MG63 (cell line): ENCODE measurements around the gene CDC42. TPM values are rescaled to one million over a fixed set of nuclear protein-coding genes. Genes with fewer than 3 reads are reported as not detected.
A peak's percentile ranks its signal among the peaks of the same experiment; 100 is the strongest.
"Not testable (repeated sequence)": the region's sequence is repeated elsewhere in the genome, so short reads cannot be mapped to it uniquely, and the experiment has no call there.

Experiments
- DNase-seq: peaks from one replicate; pipeline ENCODE4 v3.0.0-alpha.2; 2020
- H3K27me3 ChIP-seq: fragments of 250-450 bp; sonication (Bioruptor Pico); 2 replicates; pipeline ENCODE4 v1.5.1; 2020; ENCODE audit warnings: mild to moderate bottlenecking, moderate library complexity
- H3K36me3 ChIP-seq: fragments of 250-450 bp; sonication (Bioruptor Pico); 2 replicates; pipeline ENCODE4 v1.5.1; 2020; ENCODE audit warnings: mild to moderate bottlenecking, moderate library complexity
- H3K4me3 ChIP-seq: fragments of 250-450 bp; sonication (Bioruptor Pico); 2 replicates; pipeline ENCODE4 v1.5.1; 2020; ENCODE audit warnings: mild to moderate bottlenecking, moderate library complexity
- H3K9me3 ChIP-seq: fragments of 250-450 bp; sonication (Bioruptor Pico); 2 replicates; pipeline ENCODE4 v1.5.1; 2020; ENCODE audit warnings: mild to moderate bottlenecking, moderate library complexity
- total RNA-seq: library from RNA; depleted of rRNA; stranded (reverse); fragments of >200 nt; shearing (Covaris generic); gene quantifications from 2 replicates; pipeline ENCODE4 v1.2.3, GENCODE V29; 2014; ENCODE audit warnings: low replicate concordance

Gene CDC42
- total RNA-seq, 1 experiment from 2014 or later = 317 TPM

DNA sequence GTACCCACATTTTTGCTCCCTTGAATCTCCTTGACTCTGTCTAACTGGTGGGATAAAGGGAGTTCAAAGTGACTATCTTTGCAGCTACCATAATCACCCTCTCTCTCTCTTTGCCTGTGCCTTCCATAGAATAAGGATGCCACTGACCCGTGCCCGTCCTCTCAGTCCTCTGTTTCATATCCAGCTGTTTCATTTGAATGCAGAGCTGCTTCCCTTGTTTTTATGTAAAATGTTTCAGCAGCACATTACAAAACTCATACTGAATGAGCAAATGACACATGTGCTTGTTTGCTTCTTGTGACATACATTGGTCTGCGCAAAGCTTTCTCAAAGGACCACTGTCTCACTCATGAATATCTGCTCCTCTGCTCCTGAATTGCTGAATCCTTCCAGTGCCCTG, 38.4 kb downstream of the CDC42 start:
- Histone ChIP-seq H3K9me3 (no peaks in the 10 kb centered on the region), H3K36me3 (peaks cover 79% of the 10 kb centered on the region), H3K27me3 (no peaks in the 10 kb centered on the region), H3K4me3 (no peak overlapping the region)
- DNase-seq = no peak

DNA sequence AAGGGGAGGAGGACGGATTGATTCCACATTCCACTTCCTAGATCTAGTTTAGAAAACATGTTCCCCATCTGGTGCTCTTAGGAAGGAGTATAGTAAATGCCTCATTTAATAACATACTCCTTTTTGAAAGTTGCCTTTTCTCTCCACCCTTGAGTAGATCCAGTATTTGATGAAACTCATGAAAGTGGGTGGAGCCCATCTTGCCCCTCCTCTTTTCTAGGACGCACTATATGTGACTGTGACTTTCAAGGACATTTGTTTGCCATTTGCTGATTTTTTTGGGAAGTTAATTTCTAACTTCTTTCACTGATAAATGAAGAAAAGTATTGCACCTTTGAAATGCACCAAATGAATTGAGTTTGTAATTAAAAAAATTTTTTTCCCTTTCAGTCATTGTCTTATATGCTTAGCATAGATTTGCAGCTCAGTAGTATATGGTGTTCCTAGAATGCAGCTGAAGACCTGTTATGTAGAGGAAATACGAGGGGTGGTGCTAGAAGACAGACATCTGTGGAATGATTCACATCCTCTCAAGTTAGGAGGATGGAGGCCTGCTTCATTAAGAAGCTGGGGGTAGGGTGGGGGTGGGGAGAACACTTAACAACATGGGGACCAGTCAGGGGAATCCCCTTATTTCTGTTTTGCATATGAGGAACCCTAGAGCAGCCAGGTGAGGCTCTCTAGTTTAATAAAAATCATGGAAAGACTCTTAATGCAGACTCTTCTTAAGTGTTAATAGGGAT, 39.7 kb downstream of the CDC42 start:
- H3K9me3 ChIP-seq, H3K4me3 ChIP-seq, H3K27me3 ChIP-seq, DNase-seq: not testable (repeated sequence)
- peaks cover 79% of the 10 kb centered on the region for H3K36me3 ChIP-seq

DNA sequence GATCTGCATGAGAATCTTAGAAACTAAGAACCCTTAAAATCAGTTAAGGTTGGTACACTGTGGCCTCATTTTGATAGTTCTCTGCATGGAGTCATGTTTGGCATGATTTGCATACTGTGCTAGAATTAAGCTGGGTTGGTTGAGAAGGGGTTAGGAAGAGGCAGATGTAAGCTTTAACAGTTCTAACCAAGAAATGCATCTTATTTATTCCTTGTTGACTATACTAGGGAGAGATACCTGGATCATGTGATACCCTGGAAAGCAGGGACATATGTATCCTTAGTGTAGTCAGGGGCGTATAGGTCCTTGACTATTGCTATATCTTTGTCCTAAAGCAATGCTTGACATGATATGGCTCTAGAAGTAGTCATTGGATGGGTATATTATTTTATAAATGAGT, 41.0 kb downstream of the CDC42 start:
- H3K36me3 ChIP-seq = peaks cover 79% of the 10 kb centered on the region

DNA sequence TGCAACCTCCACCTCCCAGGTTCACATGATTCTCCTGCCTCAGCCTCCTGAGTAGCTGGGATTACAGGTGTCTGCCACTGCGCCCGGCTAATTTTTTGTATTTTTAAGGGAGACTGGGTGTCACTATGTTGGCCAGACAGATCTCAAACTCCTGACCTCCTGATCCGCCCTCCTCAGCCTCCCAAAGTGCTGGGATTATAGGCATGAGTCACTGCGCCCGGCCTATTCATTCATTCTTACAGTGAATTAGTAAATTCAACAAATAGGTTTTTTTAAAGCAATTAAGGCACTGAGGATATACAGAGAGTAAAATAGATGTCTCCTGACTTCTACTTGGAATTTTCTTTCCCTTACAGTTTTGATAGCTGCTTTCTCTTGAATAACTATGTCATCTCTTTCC, 43.5 kb downstream of the CDC42 start:
- H3K9me3 ChIP-seq = no peaks in the 10 kb centered on the region
- DNase-seq = peak; percentile 26
- H3K27me3 ChIP-seq = no peaks in the 10 kb centered on the region
- H3K36me3 ChIP-seq = peaks cover 74% of the 10 kb centered on the region
- no peak overlapping the region for H3K4me3 ChIP-seq

More for the DNA sequence above, 41.0 kb downstream of the CDC42 start:
- Histone ChIP-seq H3K27me3 (no peaks in the 10 kb centered on the region), H3K9me3 (no peaks in the 10 kb centered on the region), H3K4me3 (no peak overlapping the region)
- DNase-seq = no peak

DNA sequence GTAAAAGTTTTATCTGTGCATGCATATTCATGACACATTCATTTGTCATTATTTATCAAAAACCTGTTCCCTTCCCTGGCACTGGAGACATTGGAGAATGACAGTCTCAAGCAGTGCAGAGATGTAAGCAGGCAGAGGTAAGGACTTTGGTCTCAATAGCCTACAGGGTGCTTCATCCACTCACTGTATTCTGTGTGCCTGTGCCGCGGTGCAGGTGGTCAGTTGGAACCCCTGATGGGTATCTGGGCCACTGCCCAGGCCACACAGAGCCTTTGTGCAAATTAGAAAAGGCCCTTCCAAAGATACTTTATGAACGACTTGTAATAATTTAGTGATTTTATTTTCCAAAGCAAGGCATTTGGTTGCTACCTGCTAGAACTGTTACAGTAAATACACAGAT, 44.0 kb downstream of the CDC42 start:
- Histone ChIP-seq H3K9me3 (no peaks in the 10 kb centered on the region), H3K4me3 (no peak overlapping the region), H3K36me3 (peaks cover 71% of the 10 kb centered on the region), H3K27me3 (no peaks in the 10 kb centered on the region)
- DNase-seq = no peak

DNA sequence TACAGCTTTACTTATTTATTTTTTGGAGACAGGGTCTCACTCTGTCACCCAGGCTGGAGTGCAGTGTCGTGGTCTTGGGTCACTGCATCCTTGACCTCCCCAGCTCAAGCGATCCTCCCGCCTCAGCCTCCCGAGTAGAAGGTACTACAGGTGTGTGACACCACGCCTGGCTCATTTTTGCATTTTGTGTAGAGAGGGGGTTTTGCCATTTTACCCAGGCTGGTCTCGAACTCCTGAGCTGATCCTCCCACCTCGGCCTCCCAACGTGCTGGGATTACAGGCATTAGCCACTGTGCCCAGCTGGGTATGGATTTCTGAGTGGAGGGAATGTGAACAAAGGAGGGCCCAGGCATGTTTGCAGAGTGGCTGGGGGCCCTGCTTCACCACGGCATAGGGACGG, 46.2 kb downstream of the CDC42 start:
- no peak overlapping the region for H3K4me3 ChIP-seq
- DNase-seq = no peak
- H3K27me3 ChIP-seq = no peaks in the 10 kb centered on the region
- no peaks in the 10 kb centered on the region for H3K9me3 ChIP-seq
- peaks cover 69% of the 10 kb centered on the region for H3K36me3 ChIP-seq

DNA sequence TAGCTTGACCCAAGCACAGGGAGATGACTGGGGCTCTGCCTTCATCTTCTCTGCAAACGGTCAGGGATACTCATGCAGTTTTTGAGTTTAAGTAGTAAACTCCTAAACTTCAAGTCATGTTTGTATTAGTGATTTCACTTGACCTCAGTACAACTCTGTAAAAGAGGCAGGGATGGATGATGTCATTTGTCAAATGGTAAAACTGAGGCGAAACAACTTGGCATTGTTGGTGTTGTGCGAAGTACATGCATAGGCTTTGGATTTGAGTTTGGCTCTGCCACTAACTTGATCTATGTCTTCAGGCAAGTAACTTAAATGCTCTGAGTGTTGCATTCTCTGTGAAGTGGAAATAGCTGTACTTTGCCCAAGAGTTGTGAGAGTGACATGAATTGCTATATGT, 47.7 kb downstream of the CDC42 start:
- H3K27me3 ChIP-seq = no peaks in the 10 kb centered on the region
- H3K36me3 ChIP-seq = peaks cover 64% of the 10 kb centered on the region
- no peak overlapping the region for H3K4me3 ChIP-seq
- no peak for DNase-seq
- no peaks in the 10 kb centered on the region for H3K9me3 ChIP-seq

DNA sequence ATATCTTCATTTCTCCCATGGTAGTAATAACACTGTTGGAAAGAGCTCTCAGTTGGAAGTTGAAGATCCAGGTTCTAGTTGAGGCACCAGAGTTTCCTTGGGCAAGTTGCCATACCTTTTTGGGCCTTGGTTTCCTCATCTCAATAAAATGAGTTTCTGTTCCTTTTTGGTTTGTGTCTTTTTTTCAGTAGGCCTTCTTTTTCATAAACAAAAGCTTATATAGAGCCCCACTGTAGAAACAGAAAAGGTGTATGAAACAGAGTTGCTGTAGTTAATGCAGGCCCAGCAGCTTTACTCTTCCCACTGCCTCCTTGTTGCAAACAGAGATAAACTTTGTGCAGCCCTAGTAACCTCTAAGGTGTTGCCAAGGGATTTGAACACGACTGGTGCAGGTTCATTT, 48.7 kb downstream of the CDC42 start:
- Histone ChIP-seq H3K9me3 (no peaks in the 10 kb centered on the region), H3K36me3 (peaks cover 66% of the 10 kb centered on the region), H3K4me3 (no peak overlapping the region), H3K27me3 (no peaks in the 10 kb centered on the region)
- DNase-seq = no peak

DNA sequence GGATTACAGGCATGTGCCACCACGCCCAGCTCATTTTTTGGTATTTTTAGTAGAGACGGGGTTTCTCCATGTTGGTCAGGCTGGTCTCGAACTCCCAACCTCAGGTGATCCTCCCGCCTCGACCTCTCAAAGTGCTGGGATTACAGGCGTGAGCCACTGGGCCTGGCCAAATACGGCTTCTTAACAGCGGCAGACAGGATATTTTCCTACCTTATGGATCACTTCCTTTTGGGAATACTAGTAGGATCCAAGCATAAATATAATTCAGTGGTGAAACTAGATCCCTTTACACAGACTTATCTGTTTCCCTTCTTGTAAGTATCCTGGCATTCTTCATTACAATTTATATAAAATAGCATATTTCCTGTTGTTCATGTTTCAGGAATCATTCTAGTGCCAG, 49.5 kb downstream of the CDC42 start:
- DNase-seq = no peak
- Histone ChIP-seq H3K9me3 (no peaks in the 10 kb centered on the region), H3K27me3 (no peaks in the 10 kb centered on the region), H3K36me3 (peaks cover 66% of the 10 kb centered on the region), H3K4me3 (no peak overlapping the region)

DNA sequence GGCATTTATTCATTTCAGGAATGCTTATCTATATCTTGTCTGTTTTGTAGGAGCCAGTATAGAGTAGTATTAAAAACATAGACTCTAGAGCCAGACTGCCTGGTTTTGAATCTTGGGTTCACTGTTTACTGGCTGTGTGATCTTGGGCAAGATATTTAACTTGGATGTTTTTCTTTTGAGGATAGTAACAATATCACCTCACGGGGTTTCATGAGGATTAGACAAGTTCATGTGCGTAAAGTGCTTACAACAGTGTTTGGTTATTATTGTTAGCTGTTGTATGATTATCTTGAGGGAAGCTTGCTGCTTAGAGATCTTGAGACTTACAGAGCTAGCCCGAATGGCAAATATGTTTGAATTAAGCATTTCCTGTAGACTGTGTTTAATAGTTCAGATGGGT, 50.2 kb downstream of the CDC42 start:
- no peak overlapping the region for H3K4me3 ChIP-seq
- no peaks in the 10 kb centered on the region for H3K9me3 ChIP-seq
- H3K27me3 ChIP-seq = no peaks in the 10 kb centered on the region
- peaks cover 62% of the 10 kb centered on the region for H3K36me3 ChIP-seq
- no peak for DNase-seq

DNA sequence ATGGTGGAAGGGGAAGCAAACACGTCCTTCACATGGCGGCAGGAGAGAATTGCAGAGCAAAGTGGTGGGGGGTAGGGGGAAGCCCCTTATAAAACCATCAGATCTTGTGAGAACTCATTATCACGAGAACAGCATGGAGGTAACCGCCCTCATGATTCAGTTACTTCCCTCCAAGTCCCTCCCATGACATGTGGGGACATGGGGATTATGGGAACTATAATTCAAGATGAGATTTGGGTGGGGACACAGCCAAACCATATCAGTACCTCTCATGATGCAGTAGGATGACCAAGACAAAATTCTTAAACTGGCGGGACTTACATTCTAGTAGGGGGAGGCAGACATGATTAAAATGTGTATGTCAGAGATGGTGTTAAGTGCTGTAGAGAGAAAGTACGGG, 51.6 kb downstream of the CDC42 start:
- no peak for DNase-seq
- H3K9me3 ChIP-seq = no peaks in the 10 kb centered on the region
- no peaks in the 10 kb centered on the region for H3K27me3 ChIP-seq
- H3K36me3 ChIP-seq = peaks cover 59% of the 10 kb centered on the region
- no peak overlapping the region for H3K4me3 ChIP-seq

DNA sequence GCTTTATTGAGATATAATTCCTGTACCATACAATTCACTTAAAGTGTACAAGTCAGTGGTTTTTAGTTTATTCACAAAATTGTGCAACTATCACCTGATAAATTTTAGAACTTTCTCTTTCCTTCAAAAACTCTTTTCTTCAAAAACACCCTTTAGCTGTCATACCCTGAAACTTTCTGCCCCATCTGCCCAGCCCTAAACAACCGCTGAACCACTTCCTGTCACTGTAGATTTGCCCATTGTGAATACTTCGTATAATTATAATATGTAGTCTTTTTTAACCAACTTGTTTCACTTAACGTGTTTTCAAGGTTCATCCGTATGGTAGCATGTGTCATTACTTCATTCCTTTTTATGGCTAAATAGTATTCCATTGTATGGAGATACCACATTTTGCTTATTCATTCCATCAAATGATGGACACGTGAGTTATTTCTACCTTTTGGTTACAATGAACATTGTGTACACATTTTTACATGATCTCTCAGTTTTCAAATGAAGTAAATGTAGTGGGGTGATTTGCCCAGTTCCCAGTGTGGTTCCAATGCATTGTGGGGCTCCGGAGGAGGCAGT, 52.4 kb downstream of the CDC42 start:
- H3K9me3 ChIP-seq = no peaks in the 10 kb centered on the region
- no peaks in the 10 kb centered on the region for H3K27me3 ChIP-seq
- DNase-seq = no peak
- H3K36me3 ChIP-seq = peaks cover 61% of the 10 kb centered on the region
- no peak overlapping the region for H3K4me3 ChIP-seq

DNA sequence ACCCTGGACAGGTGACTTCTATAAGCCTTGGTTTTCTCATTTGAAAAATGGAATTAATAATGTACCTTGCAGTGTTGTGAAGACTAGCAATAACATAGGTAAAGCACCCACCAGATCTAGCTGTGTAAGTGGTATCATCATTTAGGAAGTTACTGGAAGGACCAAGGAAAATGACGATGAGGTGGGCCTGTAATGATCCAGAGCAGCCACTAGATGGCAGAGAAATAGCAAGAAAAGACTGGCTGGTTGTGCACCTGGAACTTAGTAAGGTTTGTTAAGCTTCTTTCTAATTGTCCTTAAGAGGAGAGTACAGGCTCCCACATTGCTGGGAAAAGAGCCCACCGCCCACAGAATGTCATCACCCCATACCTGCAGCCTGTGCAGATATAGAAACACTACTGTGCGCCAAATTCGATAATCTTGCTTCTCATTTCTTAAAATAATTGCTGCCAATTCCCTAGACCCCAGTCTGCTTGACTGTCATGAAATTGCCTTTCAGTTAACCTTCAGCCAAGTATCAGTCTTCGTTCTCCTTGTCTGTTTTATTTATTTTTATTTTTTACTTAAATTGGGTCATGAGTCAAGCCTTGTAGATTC, 53.2 kb downstream of the CDC42 start:
- peaks cover 56% of the 10 kb centered on the region for H3K36me3 ChIP-seq
- no peak for DNase-seq

DNA sequence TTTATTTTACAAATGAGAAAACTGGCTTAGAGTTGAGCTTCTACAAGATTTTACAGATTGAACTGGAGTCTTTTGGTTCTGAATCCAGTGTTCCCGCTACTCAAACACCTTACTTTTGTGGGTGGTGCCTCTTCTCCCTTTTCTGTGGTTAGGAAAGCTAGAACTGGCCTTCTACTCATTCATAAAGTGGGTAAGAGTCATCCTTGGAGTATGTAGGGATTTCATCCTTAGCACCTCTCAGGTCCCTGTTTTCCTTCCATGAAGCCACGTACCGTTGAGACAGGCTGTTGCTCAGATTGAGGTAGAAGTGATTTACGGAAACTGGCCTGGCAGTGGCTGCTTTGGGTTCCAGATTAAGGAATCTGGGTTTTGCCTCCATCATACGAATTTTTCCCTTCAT, 54.6 kb downstream of the CDC42 start:
- DNase-seq = no peak
- Histone ChIP-seq H3K4me3 (no peak overlapping the region), H3K27me3 (no peaks in the 10 kb centered on the region), H3K9me3 (no peaks in the 10 kb centered on the region), H3K36me3 (peaks cover 60% of the 10 kb centered on the region)

More for the DNA sequence above, 53.2 kb downstream of the CDC42 start:
- no peak overlapping the region for H3K4me3 ChIP-seq
- H3K9me3 ChIP-seq = no peaks in the 10 kb centered on the region
- no peaks in the 10 kb centered on the region for H3K27me3 ChIP-seq

DNA sequence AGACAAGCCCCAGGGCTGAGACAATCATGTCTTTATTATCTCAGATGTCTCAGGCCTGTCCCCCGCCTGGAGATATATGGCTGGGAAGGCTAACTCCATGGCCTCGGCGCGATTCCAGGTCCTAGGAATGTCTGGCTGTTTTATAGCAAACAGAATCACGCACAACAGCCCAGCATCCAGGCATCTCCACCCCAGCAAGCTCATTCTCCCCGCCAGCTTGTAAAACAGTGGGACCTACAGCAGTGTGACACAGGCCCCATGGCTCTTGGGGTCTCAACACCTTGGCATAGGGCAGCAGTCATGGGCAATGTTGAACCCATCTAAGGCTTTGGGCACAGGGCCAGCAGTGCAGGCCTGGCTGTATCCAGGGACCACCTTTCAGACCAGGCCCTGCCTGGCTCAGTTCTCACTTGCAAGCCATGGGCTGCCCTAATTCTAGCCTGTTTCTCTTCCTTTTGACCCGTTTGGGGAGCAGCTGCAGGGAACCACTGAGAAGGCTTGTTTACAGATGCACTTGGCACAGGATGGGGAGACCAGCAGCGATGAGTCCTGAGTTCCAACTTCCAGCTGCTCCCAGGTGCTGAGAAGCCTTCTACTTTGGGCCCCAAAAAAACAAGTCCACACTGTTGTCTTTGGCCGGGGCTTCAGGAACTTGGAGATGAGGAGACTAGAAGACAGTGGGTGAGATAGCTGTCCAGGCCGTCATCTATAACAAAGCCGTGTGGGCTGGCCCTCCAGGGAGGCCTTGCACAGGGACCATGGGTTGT, 56.0 kb downstream of the CDC42 start:
- Histone ChIP-seq H3K27me3 (no peaks in the 10 kb centered on the region), H3K4me3 (no peak overlapping the region), H3K36me3 (peaks cover 67% of the 10 kb centered on the region), H3K9me3 (no peaks in the 10 kb centered on the region)
- no peak for DNase-seq

DNA sequence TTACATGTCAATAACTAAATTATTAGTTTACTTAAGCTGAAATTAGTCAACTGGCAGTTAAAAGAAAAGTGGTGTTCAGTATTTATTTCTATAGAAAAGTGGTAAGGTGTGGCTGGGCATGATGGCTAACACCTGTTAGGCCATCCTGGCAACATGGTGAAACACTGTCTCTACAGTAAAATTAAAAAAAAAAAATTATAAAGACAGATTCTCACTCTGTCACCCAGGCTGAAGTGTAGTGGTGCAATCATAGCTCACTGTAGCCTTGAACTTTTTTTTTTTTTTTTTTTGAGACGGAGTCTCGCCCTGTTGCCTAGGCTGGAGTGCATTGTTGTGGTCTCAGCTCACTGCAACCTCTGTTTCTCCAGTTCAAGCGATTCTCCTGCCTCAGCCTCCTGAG, 57.5 kb downstream of the CDC42 start:
- Histone ChIP-seq H3K36me3 (peaks cover 74% of the 10 kb centered on the region), H3K27me3 (no peaks in the 10 kb centered on the region), H3K9me3 (no peaks in the 10 kb centered on the region), H3K4me3 (no peak overlapping the region)
- no peak for DNase-seq

DNA sequence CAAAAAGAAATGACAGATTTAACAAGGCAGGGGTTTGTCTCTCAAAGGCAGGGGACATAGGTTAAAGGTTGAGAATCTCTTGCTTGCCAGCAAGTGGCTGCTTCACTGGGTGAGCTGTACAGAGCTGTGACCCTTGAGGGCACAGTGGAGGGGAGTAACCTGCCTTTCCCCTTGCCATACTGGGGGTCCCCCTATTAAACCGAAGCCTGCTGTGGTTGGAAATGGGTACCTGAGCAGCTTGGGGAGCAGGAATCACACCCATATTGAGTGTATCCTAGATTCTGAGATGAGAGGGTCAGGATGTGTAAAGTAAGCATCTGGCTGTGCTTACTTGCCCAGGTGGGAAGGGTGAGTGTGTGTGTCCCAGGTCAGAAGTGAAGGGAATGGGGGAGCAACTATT, 58.6 kb downstream of the CDC42 start:
- peaks cover 65% of the 10 kb centered on the region for H3K36me3 ChIP-seq
- DNase-seq = no peak
- H3K4me3 ChIP-seq = no peak overlapping the region
- no peaks in the 10 kb centered on the region for H3K27me3 ChIP-seq
- H3K9me3 ChIP-seq = no peaks in the 10 kb centered on the region
